Thymus (tissue), 11 donors: ENCODE results near the gene SWAP70. TPM values are rescaled to one million over a fixed set of nuclear protein-coding genes. Genes with fewer than 3 reads are reported as not detected.

Experiments used
- DNase-seq, 9 donors: peaks; one replicate each; pipeline ENCODE4 v3.0.0-alpha.2; 2013; ENCODE audit warnings: low spot score in 9 of 9, low read depth in 6 of 9, missing footprints in 1 of 9
- H3K27ac ChIP-seq, 2 donors: one replicate each; pipeline ENCODE4 v1.5.1; 2013; ENCODE audit warnings: control low read depth in 1 of 2, low read depth in 1 of 2, low read length in 1 of 2, mild to moderate bottlenecking in 1 of 2, moderate library complexity in 1 of 2
- H3K27me3 ChIP-seq, 2 donors: one replicate each; pipeline ENCODE4 v1.5.1; 2013; ENCODE audit warnings: low read length in 1 of 2; ENCODE audit not compliant: control insufficient read depth in 2 of 2, insufficient read depth in 1 of 2
- H3K36me3 ChIP-seq, 2 donors: one replicate each; pipeline ENCODE4 v1.5.1; 2013; ENCODE audit warnings: low read length in 1 of 2, mild to moderate bottlenecking in 1 of 2, moderate library complexity in 1 of 2; ENCODE audit not compliant: control insufficient read depth in 2 of 2, insufficient read depth in 2 of 2
- H3K4me1 ChIP-seq, 2 donors: one replicate each; pipeline ENCODE4 v1.5.1; 2013; ENCODE audit warnings: low read length in 2 of 2; ENCODE audit not compliant: control insufficient read depth in 2 of 2, insufficient read depth in 2 of 2
- H3K4me3 ChIP-seq, 2 donors: one replicate each; pipeline ENCODE4 v1.5.1; 2013; ENCODE audit warnings: low read length in 2 of 2, control low read depth in 1 of 2, mild to moderate bottlenecking in 1 of 2
- H3K9me3 ChIP-seq, 2 donors: one replicate each; pipeline ENCODE4 v1.5.1; 2013; ENCODE audit warnings: low read length in 1 of 2, mild to moderate bottlenecking in 1 of 2; ENCODE audit not compliant: control insufficient read depth in 2 of 2, insufficient read depth in 1 of 2
- WGBS: extraction: QIAGEN DNeasy Blood & Tissue Kit; methylation state at CpG from one replicate; pipeline ENCODE4 v1.1.7; 2013; 5-methylcytosine and 5-hydroxymethylcytosine counted together
- polyA plus RNA-seq: library from polyadenylated mRNA; stranded (reverse); fragments of 200-250 nt; gene quantifications from one replicate; pipeline ENCODE4 v1.2.3, GENCODE V29; 2013
- total RNA-seq: library from RNA; stranded (reverse); fragments of 120-200 nt; gene quantifications from one replicate; pipeline ENCODE4 v1.2.4, GENCODE V29; 2013
- donor health status: healthy.

SWAP70 gene
- total and polyA plus RNA-seq, 2 donors = 12.0 to 17.8 TPM

GRCh38 chr11:9733212-9733611 lies 69.3 kb downstream of the SWAP70 start:
- H3K4me3 ChIP-seq = no peak overlapping the region
- peaks cover 14 to 30% of the 10 kb centered on the region in 2 donors for H3K4me1 ChIP-seq
- H3K36me3 ChIP-seq = peaks cover 3 to 28% of the 10 kb centered on the region in 2 donors
- H3K27ac ChIP-seq = no peak overlapping the region
- WGBS = 85% methylated on average over 3 of the region's 3 CpGs
- DNase-seq = no peak
- H3K9me3 ChIP-seq = peaks cover 0 to 3% of the 10 kb centered on the region in 2 donors
- H3K27me3 ChIP-seq = no peaks in the 10 kb centered on the region

- Histone ChIP-seq H3K4me3 (no peak overlapping the region), H3K9me3 (peaks cover 0 to 3% of the 10 kb centered on the region in 2 donors), H3K36me3 (peaks cover 5 to 28% of the 10 kb centered on the region in 2 donors), H3K4me1 (peaks cover 19 to 46% of the 10 kb centered on the region in 2 donors), H3K27me3 (no peaks in the 10 kb centered on the region), H3K27ac (no peak overlapping the region)
- WGBS = 98% methylated on average over 3 of the region's 3 CpGs
- DNase-seq = no peak
These were observed 71.4 kb downstream of the SWAP70 start for GRCh38 chr11:9735236-9735635.

- Histone ChIP-seq H3K27me3 (no peaks in the 10 kb centered on the region), H3K4me1 (peaks cover 16 to 47% of the 10 kb centered on the region in 2 donors), H3K36me3 (peaks cover 9 to 32% of the 10 kb centered on the region in 2 donors), H3K4me3 (no peak overlapping the region), H3K9me3 (peaks cover 0 to 3% of the 10 kb centered on the region in 2 donors), H3K27ac (no peak overlapping the region)
- no peak for DNase-seq
- 95% methylated on average over 2 of the region's 2 CpGs for WGBS
These were observed 72.0 kb downstream of the SWAP70 start for GRCh38 chr11:9735919-9736318.

GRCh38 chr11:9736365-9736764 lies 72.5 kb downstream of the SWAP70 start:
- Histone ChIP-seq H3K27ac (no peak overlapping the region), H3K36me3 (peaks cover 9 to 32% of the 10 kb centered on the region in 2 donors)

GRCh38 chr11:9738116-9738515 lies 74.2 kb downstream of the SWAP70 start:
- Histone ChIP-seq H3K27me3 (no peaks in the 10 kb centered on the region), H3K9me3 (peaks cover 0 to 6% of the 10 kb centered on the region in 2 donors), H3K27ac (peak overlapping the region in 1 of 2 donors; percentile 65), H3K4me1 (peaks cover 9 to 39% of the 10 kb centered on the region in 2 donors), H3K36me3 (peaks cover 13 to 25% of the 10 kb centered on the region in 2 donors), H3K4me3 (no peak overlapping the region)
- 2% methylated on average over 3 of the region's 3 CpGs for WGBS
- peak in 3 of 9 donors; percentile 40 to 78 (median 43) for DNase-seq

More at GRCh38 chr11:9736365-9736764, 72.5 kb downstream of the SWAP70 start:
- H3K4me3 ChIP-seq = no peak overlapping the region
- no peaks in the 10 kb centered on the region for H3K27me3 ChIP-seq
- WGBS = 81% methylated on average over 2 of the region's 2 CpGs
- DNase-seq = no peak
- peaks cover 16 to 47% of the 10 kb centered on the region in 2 donors for H3K4me1 ChIP-seq
- peaks cover 0 to 3% of the 10 kb centered on the region in 2 donors for H3K9me3 ChIP-seq

- Histone ChIP-seq H3K4me1 (peaks cover 8 to 33% of the 10 kb centered on the region in 2 donors), H3K27ac (peak overlapping the region in 1 of 2 donors; percentile 43), H3K4me3 (no peak overlapping the region), H3K27me3 (no peaks in the 10 kb centered on the region), H3K36me3 (peaks cover 13 to 24% of the 10 kb centered on the region in 2 donors), H3K9me3 (peaks cover 0 to 6% of the 10 kb centered on the region in 2 donors)
- WGBS = 94% methylated on average over 1 of the region's 1 CpG
- no peak for DNase-seq
These were observed 74.8 kb downstream of the SWAP70 start for GRCh38 chr11:9738707-9739106.

GRCh38 chr11:9739123-9739900 lies 75.4 kb downstream of the SWAP70 start:
- no peak overlapping the region for H3K4me3 ChIP-seq
- peak in 1 of 9 donors; percentile 52 for DNase-seq
- H3K9me3 ChIP-seq = peaks cover 0 to 6% of the 10 kb centered on the region in 2 donors
- H3K27me3 ChIP-seq = no peaks in the 10 kb centered on the region
- 97% methylated on average over 4 of the region's 4 CpGs for WGBS
- peaks cover 13 to 21% of the 10 kb centered on the region in 2 donors for H3K36me3 ChIP-seq
- H3K27ac ChIP-seq = peak overlapping the region; percentile 20 to 23
- H3K4me1 ChIP-seq = peaks cover 8 to 33% of the 10 kb centered on the region in 2 donors

GRCh38 chr11:9740202-9740883 lies 76.5 kb downstream of the SWAP70 start:
- no peak for DNase-seq
- H3K36me3 ChIP-seq = peaks cover 13 to 18% of the 10 kb centered on the region in 2 donors
- H3K9me3 ChIP-seq = peaks cover 0 to 6% of the 10 kb centered on the region in 2 donors
- H3K27me3 ChIP-seq = no peaks in the 10 kb centered on the region
- H3K4me1 ChIP-seq = peaks cover 8 to 33% of the 10 kb centered on the region in 2 donors
- 93% methylated on average over 12 of the region's 12 CpGs for WGBS
- peak overlapping the region in 1 of 2 donors; percentile 53 for H3K27ac ChIP-seq
- no peak overlapping the region for H3K4me3 ChIP-seq

- DNase-seq = no peak
- WGBS = 94% methylated on average over 6 of the region's 6 CpGs
- Histone ChIP-seq H3K9me3 (peaks cover 0 to 5% of the 10 kb centered on the region in 2 donors), H3K27me3 (no peaks in the 10 kb centered on the region), H3K36me3 (peaks cover 12 to 16% of the 10 kb centered on the region in 2 donors), H3K4me1 (peaks cover 8 to 39% of the 10 kb centered on the region in 2 donors), H3K4me3 (no peak overlapping the region), H3K27ac (no peak overlapping the region)
These were observed 77.4 kb downstream of the SWAP70 start for GRCh38 chr11:9741260-9741659.
